Mononuclear cell (primary cell): ENCODE measurements around the gene TNFSF15. TPM values are rescaled to one million over a fixed set of nuclear protein-coding genes. Genes with fewer than 3 reads are reported as not detected.

Experiments used
- H3K27me3 ChIP-seq: 2 replicates; pipeline ENCODE4 v1.6.0; 2011; ENCODE audit warnings: low read length, control low read depth; ENCODE audit not compliant: insufficient read depth
- H3K4me1 ChIP-seq: 2 replicates; pipeline ENCODE4 v1.5.1; 2011; ENCODE audit warnings: mild to moderate bottlenecking, low read length, control low read depth; ENCODE audit not compliant: insufficient read depth
- H3K4me3 ChIP-seq: 2 replicates; pipeline ENCODE4 v1.5.1; 2011; ENCODE audit warnings: mild to moderate bottlenecking, low read length, moderate library complexity
- H3K9me3 ChIP-seq: 2 replicates; pipeline ENCODE4 v1.5.1; 2011; ENCODE audit warnings: low read depth, mild to moderate bottlenecking, control low read depth, low read length
- total RNA-seq: library from RNA; depleted of rRNA; stranded (reverse); fragments of >200 nt; gene quantifications from one replicate; pipeline ENCODE4 v1.2.3, GENCODE V29; 2012

Gene TNFSF15
- total RNA-seq, 1 donor: 2.9 TPM

DNA sequence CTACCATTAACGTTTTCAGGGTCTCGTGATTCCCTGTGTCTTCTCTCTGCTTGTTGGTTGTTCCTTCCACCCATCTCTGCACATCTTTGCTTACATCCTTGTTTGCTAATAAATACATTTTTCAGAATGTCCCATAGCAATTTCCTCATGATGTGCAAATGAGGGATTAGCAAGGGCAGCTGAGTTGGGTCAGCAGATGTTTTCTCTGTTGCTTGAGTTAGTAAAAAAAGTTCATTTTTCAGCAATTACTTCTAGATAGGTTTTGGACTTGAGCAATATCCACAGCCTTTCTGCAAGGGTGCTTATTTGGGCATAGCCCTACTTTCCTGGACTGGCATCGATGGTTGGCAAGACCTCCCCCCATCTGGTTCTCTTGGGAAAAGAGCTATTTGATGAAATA is 4.8 kb upstream of the TNFSF15 start:
- Histone ChIP-seq H3K9me3 (no peaks in the 10 kb centered on the region), H3K27me3 (no peaks in the 10 kb centered on the region), H3K4me1 (peaks cover 18% of the 10 kb centered on the region), H3K4me3 (no peak overlapping the region)

- H3K4me3 ChIP-seq: no peak overlapping the region
- no peaks in the 10 kb centered on the region for H3K9me3 ChIP-seq
These were observed 674 bp upstream of the TNFSF15 start for GRCh38 chr9:114806526-114806900.

DNA sequence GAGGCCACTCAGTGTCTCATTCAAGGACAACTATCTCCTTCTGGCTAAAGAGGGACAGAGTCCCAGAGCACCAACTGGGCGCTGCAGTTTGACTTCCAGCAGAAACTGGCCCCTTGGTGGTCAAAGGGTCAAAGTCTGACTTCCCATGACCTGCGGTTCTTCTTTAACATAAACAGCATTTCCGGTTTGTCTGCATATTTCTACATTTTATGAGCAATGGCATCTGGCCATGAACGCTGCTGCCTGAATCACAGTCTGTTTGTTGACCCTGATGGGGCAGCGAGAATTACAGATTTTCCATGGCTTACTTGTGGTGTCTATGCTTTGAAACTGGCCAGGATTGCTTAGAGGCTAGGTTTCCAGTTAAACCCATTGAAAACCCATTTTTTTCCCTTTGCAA is 1.3 kb downstream of the TNFSF15 start:
- Histone ChIP-seq H3K4me1 (peaks cover 21% of the 10 kb centered on the region), H3K27me3 (no peaks in the 10 kb centered on the region)

More at GRCh38 chr9:114806526-114806900, 674 bp upstream of the TNFSF15 start:
- no peaks in the 10 kb centered on the region for H3K27me3 ChIP-seq
- H3K4me1 ChIP-seq: peaks cover 21% of the 10 kb centered on the region

GRCh38 chr9:114803479-114804265 is 2.2 kb downstream of the TNFSF15 start:
- Histone ChIP-seq H3K4me3 (no peak overlapping the region), H3K4me1 (peaks cover 21% of the 10 kb centered on the region), H3K9me3 (no peaks in the 10 kb centered on the region), H3K27me3 (no peaks in the 10 kb centered on the region)

More for the DNA sequence above, 1.3 kb downstream of the TNFSF15 start:
- Histone ChIP-seq H3K9me3 (no peaks in the 10 kb centered on the region), H3K4me3 (no peak overlapping the region)

- Histone ChIP-seq H3K4me1 (no peaks in the 10 kb centered on the region), H3K27me3 (no peaks in the 10 kb centered on the region), H3K4me3 (no peak overlapping the region), H3K9me3 (no peaks in the 10 kb centered on the region)
These were observed 5.9 kb downstream of the TNFSF15 start for GRCh38 chr9:114799925-114800324.

DNA sequence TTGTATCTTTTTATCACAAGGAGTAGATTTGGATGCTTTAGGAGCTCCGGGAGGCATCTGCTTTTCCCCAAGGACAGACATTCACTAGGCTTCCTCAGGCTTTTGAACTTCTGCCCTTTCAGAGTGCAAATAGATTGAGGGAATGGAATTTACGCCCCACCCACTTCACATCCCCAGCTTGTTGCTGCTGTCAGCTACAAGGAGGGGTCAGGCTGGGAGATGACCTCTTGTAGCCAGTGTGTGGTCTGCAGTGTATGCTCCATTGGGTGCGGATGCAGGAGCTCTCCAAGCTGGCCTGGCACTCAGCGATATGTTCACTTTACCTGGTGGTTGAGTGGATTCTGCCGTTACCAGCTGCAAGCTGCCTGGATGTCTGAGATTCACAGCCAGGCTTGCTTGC is 6.4 kb downstream of the TNFSF15 start:
- H3K9me3 ChIP-seq: no peaks in the 10 kb centered on the region

GRCh38 chr9:114798780-114799427 is 6.9 kb downstream of the TNFSF15 start:
- H3K4me3 ChIP-seq: no peak overlapping the region

More for the DNA sequence above, 6.4 kb downstream of the TNFSF15 start:
- H3K4me1 ChIP-seq: no peaks in the 10 kb centered on the region
- H3K27me3 ChIP-seq: no peaks in the 10 kb centered on the region
- H3K4me3 ChIP-seq: no peak overlapping the region

DNA sequence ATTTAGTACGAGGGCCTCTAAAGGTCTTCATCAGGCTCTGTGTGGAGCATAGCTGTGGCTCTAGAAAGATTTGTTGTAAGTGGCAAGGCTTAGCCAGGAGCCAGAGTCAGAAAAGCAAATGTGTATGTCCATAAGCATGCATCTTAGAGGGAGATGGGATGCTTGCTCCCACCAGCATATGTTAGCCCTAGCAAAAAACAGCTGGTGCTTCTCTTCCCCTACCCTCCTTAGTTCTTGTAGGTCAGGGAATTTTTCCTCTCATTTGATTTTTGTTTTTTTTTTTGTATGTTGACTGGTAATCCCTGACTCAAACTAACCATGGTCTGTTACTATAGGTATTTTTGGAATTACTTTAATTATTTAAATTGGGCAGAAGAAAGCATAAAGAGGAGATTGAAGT is 7.7 kb downstream of the TNFSF15 start:
- H3K4me1 ChIP-seq: no peaks in the 10 kb centered on the region
- H3K27me3 ChIP-seq: no peaks in the 10 kb centered on the region
- H3K4me3 ChIP-seq: no peak overlapping the region
- H3K9me3 ChIP-seq: no peaks in the 10 kb centered on the region

More at GRCh38 chr9:114798780-114799427, 6.9 kb downstream of the TNFSF15 start:
- no peaks in the 10 kb centered on the region for H3K27me3 ChIP-seq
- no peaks in the 10 kb centered on the region for H3K9me3 ChIP-seq
- no peaks in the 10 kb centered on the region for H3K4me1 ChIP-seq

DNA sequence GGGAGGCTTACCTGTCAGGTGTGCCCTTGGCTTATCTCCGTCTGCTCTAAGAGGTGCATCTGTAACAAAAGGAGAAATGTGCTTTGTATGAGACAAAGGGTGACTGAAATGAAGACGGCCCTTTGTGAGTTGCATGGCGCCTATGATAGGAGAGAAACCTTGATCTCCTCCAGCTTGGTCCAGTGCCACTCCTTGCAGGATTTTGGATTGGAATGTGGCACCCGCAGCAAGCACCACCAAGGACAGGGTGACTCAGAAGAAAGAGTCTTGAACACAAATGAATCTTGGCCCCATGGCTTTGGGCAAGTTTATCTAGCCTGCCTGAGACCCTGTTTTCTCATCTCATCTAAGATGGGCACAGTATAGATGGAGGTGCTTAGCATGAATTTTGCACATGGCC is 13.4 kb downstream of the TNFSF15 start:
- Histone ChIP-seq H3K4me1 (no peaks in the 10 kb centered on the region), H3K9me3 (no peaks in the 10 kb centered on the region), H3K27me3 (no peaks in the 10 kb centered on the region)

DNA sequence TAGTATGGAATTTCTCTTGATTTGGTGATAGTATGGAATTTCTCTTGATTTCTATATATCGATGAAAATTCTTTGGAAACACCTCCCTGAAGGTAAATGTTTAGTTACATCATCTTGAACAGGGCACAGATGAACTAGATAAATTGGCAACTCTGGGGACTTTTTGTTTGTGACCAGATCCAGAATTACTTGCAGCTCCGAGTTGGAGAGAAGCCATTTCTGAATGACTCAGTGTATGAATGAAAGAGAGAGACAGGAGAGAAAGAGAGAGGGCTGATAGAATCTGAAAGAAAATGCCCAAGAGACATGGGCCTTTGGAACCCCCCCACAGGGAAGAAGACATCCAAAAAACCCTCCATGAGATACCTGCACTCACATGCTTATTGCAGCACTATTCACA is 14.1 kb downstream of the TNFSF15 start:
- no peaks in the 10 kb centered on the region for H3K9me3 ChIP-seq
- H3K4me3 ChIP-seq: no peak overlapping the region
- no peaks in the 10 kb centered on the region for H3K27me3 ChIP-seq

More for the DNA sequence above, 13.4 kb downstream of the TNFSF15 start:
- H3K4me3 ChIP-seq: no peak overlapping the region

DNA sequence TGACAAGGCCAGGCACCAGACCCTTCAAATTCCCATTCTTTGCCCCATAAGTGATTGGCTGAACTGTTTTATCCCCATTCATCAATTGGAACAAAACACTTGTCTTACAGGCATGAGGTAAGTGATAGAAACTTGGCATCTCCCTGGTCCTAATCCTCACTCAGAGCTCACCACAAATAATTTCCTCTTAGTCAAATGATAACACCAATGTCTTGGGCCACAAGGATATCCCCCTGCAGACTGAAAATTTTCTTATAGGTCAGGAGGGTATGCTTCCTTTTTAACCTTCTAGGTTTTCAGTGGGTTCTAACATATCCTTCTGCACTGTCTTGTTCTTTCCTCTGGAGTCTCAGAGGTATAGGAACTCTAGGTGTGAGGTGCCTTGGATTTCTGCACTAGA is 14.5 kb downstream of the TNFSF15 start:
- H3K9me3 ChIP-seq: no peaks in the 10 kb centered on the region
- no peaks in the 10 kb centered on the region for H3K27me3 ChIP-seq
- H3K4me1 ChIP-seq: no peaks in the 10 kb centered on the region
- H3K4me3 ChIP-seq: no peak overlapping the region

More for the DNA sequence above, 14.1 kb downstream of the TNFSF15 start:
- no peaks in the 10 kb centered on the region for H3K4me1 ChIP-seq

DNA sequence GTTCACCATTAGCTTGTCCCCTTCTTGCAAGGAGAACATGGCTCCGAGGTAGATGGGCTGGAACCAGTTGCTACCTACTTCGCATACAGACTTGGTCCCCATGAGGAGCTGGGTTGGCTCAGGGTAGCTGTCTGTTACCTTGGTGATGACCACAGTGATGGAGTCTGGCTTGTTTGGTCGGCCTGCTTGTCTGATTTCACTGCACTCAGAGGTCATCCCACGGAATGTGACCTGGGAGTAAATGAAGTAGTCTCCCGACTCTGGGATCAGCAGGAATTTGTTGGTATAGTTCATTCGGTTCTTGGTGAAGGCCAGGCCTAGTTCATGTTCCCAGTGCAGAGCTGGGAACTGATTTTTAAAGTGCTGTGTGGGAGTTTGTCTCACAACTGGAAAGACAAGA is 15.3 kb downstream of the TNFSF15 start:
- Histone ChIP-seq H3K4me1 (no peaks in the 10 kb centered on the region), H3K27me3 (no peaks in the 10 kb centered on the region), H3K9me3 (no peaks in the 10 kb centered on the region), H3K4me3 (no peak overlapping the region)

DNA sequence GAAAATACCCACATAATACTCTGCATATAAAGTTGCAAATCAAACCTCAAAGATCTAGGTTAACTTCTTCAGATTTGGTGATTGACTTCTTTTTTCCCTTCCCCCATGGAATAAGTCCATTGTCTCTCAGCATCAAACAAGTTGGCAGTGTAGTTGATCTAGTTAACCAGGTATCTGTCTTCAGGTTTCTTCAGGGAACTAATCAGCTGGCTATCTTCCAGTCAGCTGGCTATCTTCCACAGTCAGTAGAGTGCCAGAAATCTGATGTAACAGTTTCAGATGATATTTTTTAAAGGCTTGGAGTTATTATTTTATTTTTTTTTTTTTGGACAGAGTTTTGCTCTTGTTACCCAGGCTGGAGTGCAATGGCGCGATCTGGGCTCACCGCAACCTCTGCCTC is 16.8 kb downstream of the TNFSF15 start:
- Histone ChIP-seq H3K4me3 (no peak overlapping the region), H3K4me1 (peaks cover 3% of the 10 kb centered on the region), H3K9me3 (no peaks in the 10 kb centered on the region)

GRCh38 chr9:114787781-114788498 is 17.9 kb downstream of the TNFSF15 start:
- peaks cover 3% of the 10 kb centered on the region for H3K4me1 ChIP-seq
- no peaks in the 10 kb centered on the region for H3K27me3 ChIP-seq
- no peaks in the 10 kb centered on the region for H3K9me3 ChIP-seq
- H3K4me3 ChIP-seq: no peak overlapping the region

More for the DNA sequence above, 16.8 kb downstream of the TNFSF15 start:
- H3K27me3 ChIP-seq: no peaks in the 10 kb centered on the region

DNA sequence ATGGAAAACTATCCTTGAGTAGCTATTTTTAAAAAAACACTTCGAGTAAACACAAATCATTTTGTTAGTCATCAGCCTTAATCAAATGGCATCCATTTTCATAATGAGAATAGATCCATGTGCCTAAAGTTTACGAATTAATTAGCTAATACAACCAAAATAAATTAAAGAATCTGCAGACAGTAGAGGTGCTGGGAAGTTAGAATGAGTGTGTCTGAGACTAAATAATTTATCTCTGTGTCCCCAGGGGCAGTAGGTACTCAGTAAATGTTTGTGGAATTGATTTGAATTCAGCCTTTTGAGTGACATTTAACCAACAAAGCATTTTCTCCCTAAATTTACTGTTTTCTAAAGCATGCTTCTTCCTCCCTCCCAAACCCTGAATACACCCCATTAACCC is 18.6 kb downstream of the TNFSF15 start:
- Histone ChIP-seq H3K9me3 (no peaks in the 10 kb centered on the region), H3K4me3 (no peak overlapping the region), H3K27me3 (no peaks in the 10 kb centered on the region), H3K4me1 (peaks cover 3% of the 10 kb centered on the region)
